Head of caudate nucleus (tissue), 42 donors: ENCODE measurements around the gene ECE2.
A peak's percentile ranks its signal among the peaks of the same experiment; 100 is the strongest.

ENCODE experiments used
- DNase-seq, 42 donors: peaks; one replicate each; pipeline versions ENCODE4 v3.0.0 to v3.0.0-alpha.2; 2020 to 2021; ENCODE audit warnings: mixed read lengths in 7 of 42
- intact Hi-C: fragments of 100-400 bp; cut with DNase I; formaldehyde crosslinking; loops from one replicate; pipeline ENCODE4 v1.15.0; 2022

The ECE2 gene

GRCh38 chr3:184275961-184276910, at the start of gene ECE2:
ECE2 (plus strand) TSS chr3:184276022; CDS start chr3:184276154, 132 bp downstream.
- DNase-seq = peak in 10 of 42 donors; percentile 21 to 66 (median 34)
- intact Hi-C loops = no loop called here

- intact Hi-C loops = no loop called here
- DNase-seq = peak in 20 of 42 donors; percentile 13 to 63 (median 35)
Observed at GRCh38 chr3:184227481-184227935, 48.3 kb upstream of the ECE2 start.

GRCh38 chr3:184228376-184229137, 47.3 kb upstream of the ECE2 start:
- DNase-seq = no peak

GRCh38 chr3:184229394-184230080, 46.3 kb upstream of the ECE2 start, which contains the start of gene VWA5B2:
VWA5B2 (plus strand) TSS chr3:184229585; CDS start chr3:184230529, 944 bp downstream.
- intact Hi-C loops = no loop called here
- DNase-seq = peak in 40 of 42 donors; percentile 21 to 80 (median 57)

More at GRCh38 chr3:184228376-184229137, 47.3 kb upstream of the ECE2 start:
- intact Hi-C loops = no loop called here

- intact Hi-C loops = no loop called here
- peak in 5 of 42 donors; percentile 8 to 48 (median 35) for DNase-seq
Observed at GRCh38 chr3:184230081-184230602, 45.7 kb upstream of the ECE2 start.

GRCh38 chr3:184230603-184231528, 45.0 kb upstream of the ECE2 start:
- intact Hi-C loops = no loop called here
- DNase-seq = peak in 32 of 42 donors; percentile 8 to 80 (median 48)

GRCh38 chr3:184231671-184232070, 44.2 kb upstream of the ECE2 start:
- intact Hi-C loops = no loop called here
- no peak for DNase-seq

- intact Hi-C loops = no loop called here
- no peak for DNase-seq
Observed at GRCh38 chr3:184233127-184233843, 42.5 kb upstream of the ECE2 start.

GRCh38 chr3:184234224-184234623, 41.6 kb upstream of the ECE2 start:
- peak in 38 of 42 donors; percentile 23 to 80 (median 60) for DNase-seq
- intact Hi-C loops = no loop called here

- no peak for DNase-seq
- intact Hi-C loops = no loop called here
Observed at GRCh38 chr3:184234671-184235380, 41.0 kb upstream of the ECE2 start.

- intact Hi-C loops = no loop called here
- no peak for DNase-seq
Observed at GRCh38 chr3:184235381-184236032, 40.3 kb upstream of the ECE2 start.

- no peak for DNase-seq
- intact Hi-C loops = no loop called here
Observed at GRCh38 chr3:184236033-184236410, 39.8 kb upstream of the ECE2 start.

GRCh38 chr3:184236636-184237035, 39.2 kb upstream of the ECE2 start:
- no peak for DNase-seq
- intact Hi-C loops = no loop called here

- intact Hi-C loops = no loop called here
- no peak for DNase-seq
Observed at GRCh38 chr3:184237211-184237610, 38.6 kb upstream of the ECE2 start.

- DNase-seq = no peak
- intact Hi-C loops = no loop called here
Observed at GRCh38 chr3:184237807-184238206, 38.0 kb upstream of the ECE2 start.

GRCh38 chr3:184238246-184238818, 37.5 kb upstream of the ECE2 start:
- intact Hi-C loops = no loop called here
- DNase-seq = no peak
